ENCODE measurements around the gene EBF4.

DNA sequence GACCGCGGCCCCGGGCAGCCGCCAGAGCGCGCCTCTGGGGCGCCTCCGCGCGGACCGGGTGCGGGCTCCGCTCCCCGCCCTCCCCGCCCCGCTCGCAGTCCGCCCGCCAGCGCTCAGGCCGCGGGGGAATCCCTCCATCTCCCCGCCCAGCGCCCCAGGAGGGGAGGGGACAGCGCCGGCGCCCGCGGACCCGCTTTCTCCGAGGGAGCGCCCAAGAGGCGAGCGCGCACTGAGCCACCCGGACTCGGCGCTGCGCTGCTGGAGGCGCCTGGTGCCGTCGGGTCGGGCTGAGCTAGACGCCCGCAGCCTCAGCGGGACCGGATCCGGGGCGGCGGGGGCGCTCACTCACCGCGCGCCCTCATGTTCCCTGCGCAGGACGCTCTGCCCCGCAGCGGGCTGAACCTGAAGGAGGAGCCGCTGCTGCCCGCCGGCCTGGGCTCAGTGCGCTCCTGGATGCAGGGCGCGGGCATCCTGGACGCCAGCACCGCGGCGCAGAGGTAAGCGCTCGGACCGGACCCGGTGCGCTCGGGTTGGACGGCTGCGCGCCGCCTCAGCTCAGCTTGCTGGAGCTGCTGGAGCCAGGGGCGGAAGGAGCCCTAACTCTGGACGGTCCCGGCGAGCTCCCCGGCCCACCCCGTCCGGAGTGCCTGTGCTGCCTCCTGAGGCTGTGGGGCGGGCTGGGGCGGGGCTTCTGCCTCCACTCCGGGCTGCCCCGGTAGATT lies 867 bp downstream of the EBF4 start:
- TF ChIP-seq, protein P1, sequence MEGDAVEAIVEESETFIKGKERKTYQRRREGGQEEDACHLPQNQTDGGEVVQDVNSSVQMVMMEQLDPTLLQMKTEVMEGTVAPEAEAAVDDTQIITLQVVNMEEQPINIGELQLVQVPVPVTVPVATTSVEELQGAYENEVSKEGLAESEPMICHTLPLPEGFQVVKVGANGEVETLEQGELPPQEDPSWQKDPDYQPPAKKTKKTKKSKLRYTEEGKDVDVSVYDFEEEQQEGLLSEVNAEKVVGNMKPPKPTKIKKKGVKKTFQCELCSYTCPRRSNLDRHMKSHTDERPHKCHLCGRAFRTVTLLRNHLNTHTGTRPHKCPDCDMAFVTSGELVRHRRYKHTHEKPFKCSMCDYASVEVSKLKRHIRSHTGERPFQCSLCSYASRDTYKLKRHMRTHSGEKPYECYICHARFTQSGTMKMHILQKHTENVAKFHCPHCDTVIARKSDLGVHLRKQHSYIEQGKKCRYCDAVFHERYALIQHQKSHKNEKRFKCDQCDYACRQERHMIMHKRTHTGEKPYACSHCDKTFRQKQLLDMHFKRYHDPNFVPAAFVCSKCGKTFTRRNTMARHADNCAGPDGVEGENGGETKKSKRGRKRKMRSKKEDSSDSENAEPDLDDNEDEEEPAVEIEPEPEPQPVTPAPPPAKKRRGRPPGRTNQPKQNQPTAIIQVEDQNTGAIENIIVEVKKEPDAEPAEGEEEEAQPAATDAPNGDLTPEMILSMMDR (conservative IDR thresholded peaks at IDR 0.05): no peak
- no peak for TF ChIP-seq ZFX (IDR thresholded peaks at IDR 0.05)

Data from C4-2B (cell line).